ENCODE measurements around the gene TARBP1. TPM values are rescaled to one million over a fixed set of nuclear protein-coding genes. Genes with fewer than 3 reads are reported as not detected.

The TARBP1 gene
- total RNA-seq, 2 donors from 2014 or later = 19.6 to 23.1 TPM

- H3K4me3 ChIP-seq = no peak overlapping the region
- no peak for DNase-seq
- no peak for TF ChIP-seq CTCF (IDR thresholded peaks at IDR 0.05)
- no peak overlapping the region for H3K27ac ChIP-seq
- H3K27me3 ChIP-seq = no peaks in the 10 kb centered on the region
- intact Hi-C loops (cut with DNase I) = loop anchor here (5.0 kb wide), 1 partner anchor 89 kb away; no protein-coding TSS in a partner anchor
- H3K9ac ChIP-seq (ENCODE audit: low read depth in 2 of 2, low read length in 2 of 2) = no peak overlapping the region
- no peaks in the 10 kb centered on the region for H3K9me3 ChIP-seq
- H3K4me1 ChIP-seq = no peaks in the 10 kb centered on the region
- H3K36me3 ChIP-seq = no peaks in the 10 kb centered on the region
Measured at GRCh38 chr1:234503193-234504050, 24.4 kb upstream of the TARBP1 start.

GRCh38 chr1:234502785-234503184, 23.8 kb upstream of the TARBP1 start:
- no peak for TF ChIP-seq CTCF (IDR thresholded peaks at IDR 0.05)
- no peaks in the 10 kb centered on the region for H3K9me3 ChIP-seq
- intact Hi-C loops (cut with DNase I) = loop anchor here (5.0 kb wide), 1 partner anchor 90 kb away; no protein-coding TSS in a partner anchor
- H3K4me1 ChIP-seq = no peaks in the 10 kb centered on the region
- H3K36me3 ChIP-seq = no peaks in the 10 kb centered on the region
- no peak overlapping the region for H3K4me3 ChIP-seq
- no peak overlapping the region for H3K9ac ChIP-seq (ENCODE audit: low read depth in 2 of 2, low read length in 2 of 2)
- H3K27ac ChIP-seq = no peak overlapping the region
- DNase-seq = no peak
- H3K27me3 ChIP-seq = no peaks in the 10 kb centered on the region

- no peak for DNase-seq
- no peak for TF ChIP-seq CTCF (IDR thresholded peaks at IDR 0.05)
- H3K27me3 ChIP-seq = no peaks in the 10 kb centered on the region
- no peaks in the 10 kb centered on the region for H3K9me3 ChIP-seq
- no peaks in the 10 kb centered on the region for H3K36me3 ChIP-seq
- intact Hi-C loops (cut with DNase I) = loop anchor here (5.0 kb wide), 1 partner anchor 92 kb away; no protein-coding TSS in a partner anchor
- no peak overlapping the region for H3K4me3 ChIP-seq
- no peaks in the 10 kb centered on the region for H3K4me1 ChIP-seq
- H3K9ac ChIP-seq (ENCODE audit: low read depth in 2 of 2, low read length in 2 of 2) = peak overlapping the region in 1 of 2 donors; percentile 9
- peak overlapping the region; percentile 41 for H3K27ac ChIP-seq
Measured at GRCh38 chr1:234500269-234500668, 21.3 kb upstream of the TARBP1 start.

- Histone ChIP-seq H3K4me3 (no peak overlapping the region), H3K9me3 (no peaks in the 10 kb centered on the region), H3K4me1 (no peaks in the 10 kb centered on the region), H3K27ac (peak overlapping the region; percentile 41), H3K9ac (ENCODE audit: low read depth in 2 of 2, low read length in 2 of 2) (peak overlapping the region; percentile 9 to 57), H3K27me3 (no peaks in the 10 kb centered on the region), H3K36me3 (no peaks in the 10 kb centered on the region)
- no peak for TF ChIP-seq CTCF (IDR thresholded peaks at IDR 0.05)
- no peak for DNase-seq
- intact Hi-C loops (cut with DNase I) = loop anchor here (5.0 to 10.0 kb wide), 2 partner anchors 92 to 485 kb away; no protein-coding TSS in a partner anchor
Measured at GRCh38 chr1:234499943-234500245, 20.9 kb upstream of the TARBP1 start.

GRCh38 chr1:234499119-234499942, 20.4 kb upstream of the TARBP1 start:
- Histone ChIP-seq H3K27me3 (no peaks in the 10 kb centered on the region), H3K4me3 (no peak overlapping the region), H3K36me3 (no peaks in the 10 kb centered on the region), H3K9me3 (no peaks in the 10 kb centered on the region), H3K4me1 (no peaks in the 10 kb centered on the region), H3K27ac (peak overlapping the region; percentile 41), H3K9ac (ENCODE audit: low read depth in 2 of 2, low read length in 2 of 2) (peak overlapping the region; percentile 46 to 57)
- TF ChIP-seq CTCF (IDR thresholded peaks at IDR 0.05) = peak; percentile 94
- intact Hi-C loops (cut with DNase I) = loop anchor here (10.0 kb wide), 1 partner anchor 485 kb away; no protein-coding TSS in a partner anchor
- peak; percentile 95 for DNase-seq
